Caco-2 (cell line): Measurements from ENCODE around the gene DQX1. TPM values are rescaled to one million over a fixed set of nuclear protein-coding genes. Genes with fewer than 3 reads are reported as not detected.

Source experiments
- BruUV-seq: library from RNA; stranded (reverse); fragments of 400-500 nt; replicated peaks from 2 replicates; lab custom pipeline; 2021; lab: Mats Ljungman, UMichigan
- CTCF ChIA-PET: fragments of 300-600 bp; sonication (Branson Sonifier 250); formaldehyde crosslinking; loops from one replicate; lab custom pipeline; 2022; ENCODE audit warnings: antibody characterized with exemption; lab: Charles Lee
- POLR2A ChIA-PET: fragments of 300-600 bp; sonication (Branson Sonifier 250); formaldehyde crosslinking; loops from one replicate; lab custom pipeline; 2022; ENCODE audit warnings: antibody characterized with exemption; lab: Charles Lee
- DNase-seq, 2 experiments: peaks; one replicate each; pipeline versions ENCODE4 v3.0.0 to v3.0.0-alpha.2; 2020 to 2022
- H3K27me3 ChIP-seq: replicated peaks from 2 replicates; pipeline ENCODE4 v1.6.0; 2011; ENCODE audit warnings: low read length; ENCODE audit not compliant: control insufficient read depth, insufficient read depth
- H3K36me3 ChIP-seq: 2 replicates; pipeline ENCODE4 v1.5.1; 2011; ENCODE audit warnings: low read length; ENCODE audit not compliant: control insufficient read depth, insufficient read depth
- H3K4me1 ChIP-seq: fragments of 250-450 bp; sonication (Bioruptor Pico); 2 replicates; pipeline ENCODE4 v1.5.1; 2020; ENCODE audit warnings: mild to moderate bottlenecking
- H3K4me3 ChIP-seq: 2 replicates; pipeline ENCODE4 v1.5.1; 2011; ENCODE audit warnings: low read depth, mild to moderate bottlenecking, control low read depth, low read length
- H3K9me3 ChIP-seq: fragments of 250-450 bp; sonication (Bioruptor Pico); 2 replicates; pipeline ENCODE4 v1.5.1; 2020; ENCODE audit warnings: mild to moderate bottlenecking, moderate library complexity
- H3K27ac Mint-ChIP-seq: one replicate; pipeline ENCODE4 v1.8.0; 2022; ENCODE audit warnings: mixed read lengths; ENCODE audit not compliant: unreplicated experiment
- H3K27me3 Mint-ChIP-seq: one replicate; pipeline ENCODE4 v1.8.0; 2022; ENCODE audit warnings: mixed read lengths; ENCODE audit not compliant: insufficient read depth, unreplicated experiment
- H3K36me3 Mint-ChIP-seq: one replicate; pipeline ENCODE4 v1.8.0; 2022; ENCODE audit warnings: mild to moderate bottlenecking, mixed read lengths; ENCODE audit not compliant: insufficient read depth, unreplicated experiment
- H3K4me1 Mint-ChIP-seq: one replicate; pipeline ENCODE4 v1.8.0; 2022; ENCODE audit warnings: low read depth, mixed read lengths; ENCODE audit not compliant: unreplicated experiment
- H3K4me3 Mint-ChIP-seq: one replicate; pipeline ENCODE4 v1.8.0; 2022; ENCODE audit warnings: mild to moderate bottlenecking, moderate library complexity, mixed read lengths; ENCODE audit not compliant: unreplicated experiment
- H3K9me3 Mint-ChIP-seq: one replicate; pipeline ENCODE4 v1.8.0; 2022; ENCODE audit warnings: mixed read lengths; ENCODE audit not compliant: unreplicated experiment
- intact Hi-C: fragments of 100-400 bp; cut with micrococcal nuclease; formaldehyde crosslinking; loops from one replicate; pipeline ENCODE4 v1.10.0; 2022; ENCODE audit not compliant: unreplicated experiment
- total RNA-seq: library from RNA; stranded (reverse); gene quantifications from 2 replicates; pipeline ENCODE4 v1.2.3, GENCODE V29; 2022
- TF ChIP-seq, protein P1 (sequence below), 2 experiments: fragments of 200-600 bp in 1 of 2; IDR thresholded peaks; 1 replicate in 1 of 2; 2 replicates in 1 of 2; pipeline versions ENCODE4 v1.5.1 to v1.8.0; 2011 to 2022; ENCODE audit warnings: antibody characterized with exemption in 1 of 2, control low read depth in 1 of 2, inconsistent platforms in 1 of 2, low read depth in 1 of 2, low read length in 1 of 2, mild to moderate bottlenecking in 1 of 2, moderate library complexity in 1 of 2; ENCODE audit not compliant: insufficient read depth in 1 of 2, severe bottlenecking in 1 of 2, unreplicated experiment in 1 of 2

DQX1 gene
- total RNA-seq, 1 experiment from 2014 or later: 0.50 TPM

GRCh38 chr2:74499940-74500577 is 26.0 kb downstream of the DQX1 start:
- TF ChIP-seq, protein P1, sequence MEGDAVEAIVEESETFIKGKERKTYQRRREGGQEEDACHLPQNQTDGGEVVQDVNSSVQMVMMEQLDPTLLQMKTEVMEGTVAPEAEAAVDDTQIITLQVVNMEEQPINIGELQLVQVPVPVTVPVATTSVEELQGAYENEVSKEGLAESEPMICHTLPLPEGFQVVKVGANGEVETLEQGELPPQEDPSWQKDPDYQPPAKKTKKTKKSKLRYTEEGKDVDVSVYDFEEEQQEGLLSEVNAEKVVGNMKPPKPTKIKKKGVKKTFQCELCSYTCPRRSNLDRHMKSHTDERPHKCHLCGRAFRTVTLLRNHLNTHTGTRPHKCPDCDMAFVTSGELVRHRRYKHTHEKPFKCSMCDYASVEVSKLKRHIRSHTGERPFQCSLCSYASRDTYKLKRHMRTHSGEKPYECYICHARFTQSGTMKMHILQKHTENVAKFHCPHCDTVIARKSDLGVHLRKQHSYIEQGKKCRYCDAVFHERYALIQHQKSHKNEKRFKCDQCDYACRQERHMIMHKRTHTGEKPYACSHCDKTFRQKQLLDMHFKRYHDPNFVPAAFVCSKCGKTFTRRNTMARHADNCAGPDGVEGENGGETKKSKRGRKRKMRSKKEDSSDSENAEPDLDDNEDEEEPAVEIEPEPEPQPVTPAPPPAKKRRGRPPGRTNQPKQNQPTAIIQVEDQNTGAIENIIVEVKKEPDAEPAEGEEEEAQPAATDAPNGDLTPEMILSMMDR (IDR thresholded peaks at IDR 0.05; ENCODE audit: insufficient read depth in 1 of 2, low read depth in 1 of 2, low read length in 1 of 2, severe bottlenecking in 1 of 2, unreplicated experiment in 1 of 2): no peak
- peak overlapping the region; percentile 96 for H3K4me3 Mint-ChIP-seq
- H3K36me3 Mint-ChIP-seq: peaks cover 45% of the 10 kb centered on the region
- no peaks in the 10 kb centered on the region for H3K9me3 Mint-ChIP-seq
- no peaks in the 10 kb centered on the region for H3K9me3 ChIP-seq
- BruUV-seq: no TSS peak
- peaks cover 50% of the 10 kb centered on the region for H3K4me1 ChIP-seq
- POLR2A ChIA-PET: interaction anchor here (1.0 to 5.2 kb wide), 2 partner anchors 11 to 18 kb away, joined by 3 to 17 read pairs; no protein-coding TSS in a partner anchor
- DNase-seq: no peak
- no peaks in the 10 kb centered on the region for H3K27me3 Mint-ChIP-seq
- peaks cover 1% of the 10 kb centered on the region; the same call in 1 of the 2 replicates for H3K36me3 ChIP-seq
- H3K27me3 ChIP-seq: no peaks in the 10 kb centered on the region
- H3K4me3 ChIP-seq: peak overlapping the region; percentile 65
- intact Hi-C loops: loop anchor here (1.0 kb wide), 1 partner anchor 17 kb away; the partner anchor contains the start of gene TTC31
- H3K4me1 Mint-ChIP-seq: peaks cover 24% of the 10 kb centered on the region
- CTCF ChIA-PET: interaction anchor here (0.7 to 1.3 kb wide), 3 partner anchors 10 to 35 kb away, joined by 3 read pairs; partner anchors contain the start of gene MOGS
- H3K27ac Mint-ChIP-seq: peak overlapping the region; percentile 46

DNA sequence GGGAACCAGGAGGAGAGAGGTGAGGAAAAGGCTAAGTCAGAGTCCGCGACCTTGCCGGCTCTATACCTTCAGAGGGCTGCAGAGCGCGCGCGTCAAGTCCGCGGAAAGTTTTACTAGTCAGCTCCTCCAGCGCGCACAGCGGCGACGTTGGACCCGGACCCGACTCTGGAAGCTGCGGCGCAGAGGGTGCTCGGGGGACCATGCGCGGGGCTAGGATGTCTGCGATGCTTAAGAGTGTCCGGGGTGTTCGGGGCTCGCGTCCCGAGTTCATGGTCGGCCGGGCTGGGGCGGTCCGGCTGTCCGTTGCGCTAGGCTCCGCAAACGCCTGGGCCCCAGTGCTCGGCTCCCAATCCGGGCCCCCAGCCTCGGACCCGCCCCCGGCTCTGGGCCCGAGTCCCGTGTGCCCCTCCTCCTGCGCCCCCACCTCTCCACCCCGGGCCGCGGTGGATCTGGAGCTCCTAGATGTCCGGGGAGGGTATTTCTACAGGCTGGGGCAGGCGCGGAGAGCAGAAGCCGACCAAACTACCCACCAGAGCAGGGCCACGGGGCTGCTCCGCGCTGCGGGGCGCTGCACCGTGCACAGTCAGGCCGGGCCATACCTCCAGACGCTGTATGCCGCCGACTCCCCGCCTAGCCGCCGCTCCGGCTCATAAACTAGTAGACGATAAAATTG is 26.6 kb downstream of the DQX1 start, which contains the start of gene LBX2:
TSS of gene LBX2 (minus strand) at position 337 of the 673 bp plus-strand sequence. CDS start at position 271, 66 bp downstream.
- peak in 1 of 2 experiments; percentile 70 for DNase-seq
- H3K4me1 Mint-ChIP-seq: peaks cover 17% of the 10 kb centered on the region
- no TSS peak for BruUV-seq
- ChIA-PET POLR2A (interaction anchor here (1.0 to 5.2 kb wide), 2 partner anchors 10 to 17 kb away, joined by 3 to 17 read pairs; no protein-coding TSS in a partner anchor), CTCF (interaction anchor here (1.1 to 1.3 kb wide), 2 partner anchors 10 to 19 kb away, joined by 3 read pairs; no protein-coding TSS in a partner anchor)
- H3K36me3 ChIP-seq: peaks cover 1% of the 10 kb centered on the region; the same call in 1 of the 2 replicates
- H3K4me3 ChIP-seq: peak within 1 kb of the TSS; percentile 65
- intact Hi-C loops: loop anchor here (1.0 kb wide), 1 partner anchor 16 kb away; the partner anchor contains the start of gene TTC31
- H3K4me3 Mint-ChIP-seq: peak within 1 kb of the TSS; percentile 96
- no peaks in the 10 kb centered on the region for H3K27me3 Mint-ChIP-seq
- H3K27ac Mint-ChIP-seq: peak within 1 kb of the TSS; percentile 46
- no peaks in the 10 kb centered on the region for H3K9me3 Mint-ChIP-seq
- no peaks in the 10 kb centered on the region for H3K27me3 ChIP-seq
- no peaks in the 10 kb centered on the region for H3K9me3 ChIP-seq
- H3K36me3 Mint-ChIP-seq: peaks cover 39% of the 10 kb centered on the region
- H3K4me1 ChIP-seq: peaks cover 50% of the 10 kb centered on the region
- TF ChIP-seq, protein P1 (IDR thresholded peaks at IDR 0.05; ENCODE audit: insufficient read depth in 1 of 2, low read depth in 1 of 2, low read length in 1 of 2, severe bottlenecking in 1 of 2, unreplicated experiment in 1 of 2): no peak
